ENCODE data around the gene CDH2. TPM values are rescaled to one million over a fixed set of nuclear protein-coding genes. Genes with fewer than 3 reads are reported as not detected.

CDH2 gene
- total RNA-seq, 1 donor = 75.6 TPM

- Histone ChIP-seq H3K27ac (ENCODE audit: low read depth, low read length) (no peak overlapping the region), H3K36me3 (ENCODE audit: insufficient read depth, low read length) (peaks cover 44% of the 10 kb centered on the region), H3K9me3 (ENCODE audit: low read depth, low read length) (no peaks in the 10 kb centered on the region), H4K20me1 (ENCODE audit: insufficient read depth, low read length) (no peaks in the 10 kb centered on the region), H3K4me2 (ENCODE audit: insufficient read depth, low read length) (no peak overlapping the region), H2AFZ (ENCODE audit: low read length) (no peak overlapping the region), H3K4me1 (ENCODE audit: insufficient read depth, low read length) (peaks cover 1% of the 10 kb centered on the region), H3K79me2 (ENCODE audit: insufficient read depth, low read length) (peaks cover 3% of the 10 kb centered on the region), H3K4me3 (ENCODE audit: insufficient read depth, low read length) (no peak overlapping the region), H3K27me3 (ENCODE audit: insufficient read depth, low read length) (no peaks in the 10 kb centered on the region)
- TF ChIP-seq CTCF (IDR thresholded peaks at IDR 0.05; ENCODE audit: extremely low read depth, low read depth, low read length) = no peak
- DNase-seq (ENCODE audit: insufficient read length, low spot score, missing footprints) = no peak
Measured at GRCh38 chr18:27991391-27991790, 185.5 kb downstream of the CDH2 start.

GRCh38 chr18:27985832-27986231 is 191.1 kb downstream of the CDH2 start:
- no peak overlapping the region for H2AFZ ChIP-seq (ENCODE audit: low read length)
- no peak overlapping the region for H3K4me2 ChIP-seq (ENCODE audit: insufficient read depth, low read length)
- no peak overlapping the region for H3K4me3 ChIP-seq (ENCODE audit: insufficient read depth, low read length)
- H4K20me1 ChIP-seq (ENCODE audit: insufficient read depth, low read length) = no peaks in the 10 kb centered on the region
- no peak for TF ChIP-seq CTCF (IDR thresholded peaks at IDR 0.05; ENCODE audit: extremely low read depth, low read depth, low read length)
- H3K9me3 ChIP-seq (ENCODE audit: low read depth, low read length) = no peaks in the 10 kb centered on the region
- DNase-seq (ENCODE audit: insufficient read length, low spot score, missing footprints) = no peak
- H3K27ac ChIP-seq (ENCODE audit: low read depth, low read length) = no peak overlapping the region
- no peaks in the 10 kb centered on the region for H3K79me2 ChIP-seq (ENCODE audit: insufficient read depth, low read length)
- no peaks in the 10 kb centered on the region for H3K27me3 ChIP-seq (ENCODE audit: insufficient read depth, low read length)
- no peaks in the 10 kb centered on the region for H3K4me1 ChIP-seq (ENCODE audit: insufficient read depth, low read length)
- peaks cover 61% of the 10 kb centered on the region for H3K36me3 ChIP-seq (ENCODE audit: insufficient read depth, low read length)

DNA sequence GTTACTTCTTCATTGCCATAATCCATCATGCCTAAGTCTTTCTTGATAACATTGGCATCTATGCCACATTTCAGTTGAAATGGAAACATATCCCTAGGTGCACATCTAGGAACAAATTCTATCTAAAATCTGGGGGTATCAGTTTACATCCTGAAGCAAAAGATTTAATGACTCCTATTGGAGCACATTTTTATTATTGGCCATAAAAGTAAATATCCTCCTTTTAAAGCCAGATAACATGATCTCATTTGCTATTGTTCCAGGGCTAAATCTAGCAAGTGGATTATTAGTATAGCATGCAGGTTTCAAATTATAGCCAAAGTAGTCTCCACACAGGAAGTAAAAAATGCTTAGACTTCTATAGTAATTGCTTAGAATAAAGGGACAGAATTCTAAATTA is 193.2 kb downstream of the CDH2 start:
- no peak for DNase-seq (ENCODE audit: insufficient read length, low spot score, missing footprints)
- no peaks in the 10 kb centered on the region for H3K4me1 ChIP-seq (ENCODE audit: insufficient read depth, low read length)
- H3K9me3 ChIP-seq (ENCODE audit: low read depth, low read length) = no peaks in the 10 kb centered on the region
- H3K79me2 ChIP-seq (ENCODE audit: insufficient read depth, low read length) = peaks cover 5% of the 10 kb centered on the region
- no peaks in the 10 kb centered on the region for H3K27me3 ChIP-seq (ENCODE audit: insufficient read depth, low read length)
- H3K27ac ChIP-seq (ENCODE audit: low read depth, low read length) = no peak overlapping the region
- no peak overlapping the region for H2AFZ ChIP-seq (ENCODE audit: low read length)
- H3K36me3 ChIP-seq (ENCODE audit: insufficient read depth, low read length) = peaks cover 53% of the 10 kb centered on the region
- no peak for TF ChIP-seq CTCF (IDR thresholded peaks at IDR 0.05; ENCODE audit: extremely low read depth, low read depth, low read length)
- no peak overlapping the region for H3K4me2 ChIP-seq (ENCODE audit: insufficient read depth, low read length)
- H4K20me1 ChIP-seq (ENCODE audit: insufficient read depth, low read length) = no peaks in the 10 kb centered on the region
- no peak overlapping the region for H3K4me3 ChIP-seq (ENCODE audit: insufficient read depth, low read length)

GRCh38 chr18:27976806-27977408 is 200.0 kb downstream of the CDH2 start:
- Histone ChIP-seq H3K79me2 (ENCODE audit: insufficient read depth, low read length) (peaks cover 5% of the 10 kb centered on the region), H3K27me3 (ENCODE audit: insufficient read depth, low read length) (no peaks in the 10 kb centered on the region), H3K9me3 (ENCODE audit: low read depth, low read length) (no peaks in the 10 kb centered on the region), H2AFZ (ENCODE audit: low read length) (no peak overlapping the region), H3K36me3 (ENCODE audit: insufficient read depth, low read length) (peaks cover 39% of the 10 kb centered on the region), H3K4me1 (ENCODE audit: insufficient read depth, low read length) (no peaks in the 10 kb centered on the region), H4K20me1 (ENCODE audit: insufficient read depth, low read length) (no peaks in the 10 kb centered on the region), H3K4me3 (ENCODE audit: insufficient read depth, low read length) (no peak overlapping the region), H3K4me2 (ENCODE audit: insufficient read depth, low read length) (no peak overlapping the region), H3K27ac (ENCODE audit: low read depth, low read length) (no peak overlapping the region)
- no peak for TF ChIP-seq CTCF (IDR thresholded peaks at IDR 0.05; ENCODE audit: extremely low read depth, low read depth, low read length)
- DNase-seq (ENCODE audit: insufficient read length, low spot score, missing footprints) = no peak
